Globus pallidus (tissue), 1 donor: ENCODE measurements around the gene GPATCH2L.

Source experiments
- DNase-seq: peaks from one replicate; pipeline ENCODE4 v3.0.0-alpha.2; 2015; ENCODE audit warnings: low spot score

GPATCH2L gene

DNA sequence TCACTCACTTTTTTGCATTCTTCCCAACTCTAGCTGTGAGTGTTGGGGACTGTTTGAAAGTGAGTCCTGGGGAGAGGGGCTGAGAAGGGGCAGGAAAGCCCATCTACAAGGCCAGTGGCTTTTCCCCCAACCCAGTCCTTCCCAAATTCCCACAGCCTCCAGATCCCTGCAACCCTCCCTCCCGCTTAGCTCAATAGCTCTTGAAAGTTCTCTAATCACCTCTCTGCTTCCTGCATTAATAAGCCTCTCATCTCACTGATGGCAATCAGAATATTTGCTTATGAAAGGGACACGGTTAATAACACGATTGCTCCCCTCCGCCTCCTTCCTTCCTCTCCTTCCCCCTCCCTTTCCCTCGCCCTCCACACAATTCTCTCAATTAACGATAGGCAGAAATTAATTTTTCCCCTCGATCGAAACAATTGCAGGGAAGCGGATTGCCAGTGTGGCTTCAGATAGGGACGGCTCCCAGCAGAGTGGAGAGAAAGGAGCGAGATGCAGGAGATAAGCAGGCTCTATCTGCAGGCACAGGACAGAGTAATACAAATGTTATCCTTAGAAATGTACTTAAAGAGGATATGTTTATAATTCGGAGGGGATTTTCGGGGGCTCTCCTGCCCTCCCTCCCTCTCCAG lies 15.1 kb upstream of the GPATCH2L start:
- no peak for DNase-seq

DNA sequence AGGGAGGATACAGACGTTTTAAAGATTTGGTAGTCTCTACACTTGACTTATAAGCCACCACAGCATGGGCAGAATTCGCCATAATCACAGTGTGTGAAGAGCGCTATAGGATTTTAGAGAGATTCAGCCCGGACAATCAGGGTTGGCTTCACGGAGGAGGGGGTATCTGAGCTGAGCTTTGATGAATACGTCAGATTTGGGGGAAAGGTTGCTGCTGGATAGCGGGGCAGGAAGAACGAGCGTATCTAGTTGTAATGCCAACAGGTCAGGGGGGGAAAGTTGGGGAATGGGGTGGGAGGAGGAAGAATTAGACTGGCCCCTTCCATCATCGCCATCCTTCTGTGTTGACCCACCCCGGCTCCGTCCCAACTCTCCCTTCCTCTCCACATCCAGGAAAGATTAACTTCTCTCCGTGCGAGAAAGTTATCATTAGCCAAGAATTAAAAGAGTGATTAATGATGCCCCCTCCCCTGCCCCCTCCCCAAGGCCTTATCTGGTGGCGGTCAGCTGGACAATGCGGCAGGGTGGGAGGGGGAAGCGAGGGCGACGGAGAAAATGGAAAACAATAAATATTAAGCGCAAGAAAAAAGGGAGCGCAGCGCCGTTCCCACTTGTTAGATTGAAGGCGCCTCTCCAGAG lies 13.5 kb upstream of the GPATCH2L start:
- DNase-seq = no peak

GRCh38 chr14:76138758-76139723 lies 12.7 kb upstream of the GPATCH2L start:
- no peak for DNase-seq

DNA sequence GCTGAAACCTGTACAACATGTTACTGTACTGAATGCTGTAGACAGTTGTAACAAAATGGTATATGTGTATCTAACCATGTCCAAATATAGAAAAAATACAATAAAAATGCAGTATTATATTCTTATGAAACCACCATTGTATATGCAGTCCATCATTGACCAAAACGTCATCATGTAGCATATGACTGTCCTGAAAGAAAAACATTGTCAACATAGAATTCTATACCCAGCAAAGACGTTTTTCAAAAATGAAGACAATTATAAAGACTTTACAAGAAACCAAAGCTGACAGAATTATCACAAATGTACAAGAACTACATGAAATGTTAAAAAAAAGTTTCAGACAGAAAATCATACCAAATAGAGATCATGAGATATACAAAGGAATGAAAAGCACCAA lies 8.1 kb upstream of the GPATCH2L start:
- DNase-seq = no peak

GRCh38 chr14:76146976-76147375 lies 4.7 kb upstream of the GPATCH2L start:
- DNase-seq = no peak

DNA sequence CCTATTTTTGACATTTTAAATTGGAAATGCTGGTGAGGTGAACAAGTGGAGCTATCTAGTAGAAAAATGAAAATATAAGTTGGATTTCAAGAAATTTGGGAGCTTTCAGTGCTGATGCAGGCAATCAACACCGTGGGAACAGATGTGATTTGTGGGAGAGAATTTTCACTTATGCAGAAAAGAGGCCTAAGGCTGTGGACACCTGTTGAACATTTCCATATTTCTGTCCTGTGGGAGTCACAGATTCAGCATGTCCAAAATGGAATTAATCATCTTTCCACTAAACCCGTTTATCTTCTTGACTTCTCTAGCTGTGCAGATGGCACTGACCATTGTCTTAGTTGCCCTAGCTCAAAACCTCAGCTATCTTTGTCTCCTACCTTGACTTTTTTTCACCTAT lies 2.5 kb upstream of the GPATCH2L start:
- DNase-seq = no peak

- DNase-seq = peak; percentile 20
Measured at GRCh38 chr14:76152333-76152681, 585 bp downstream of the GPATCH2L start.

DNA sequence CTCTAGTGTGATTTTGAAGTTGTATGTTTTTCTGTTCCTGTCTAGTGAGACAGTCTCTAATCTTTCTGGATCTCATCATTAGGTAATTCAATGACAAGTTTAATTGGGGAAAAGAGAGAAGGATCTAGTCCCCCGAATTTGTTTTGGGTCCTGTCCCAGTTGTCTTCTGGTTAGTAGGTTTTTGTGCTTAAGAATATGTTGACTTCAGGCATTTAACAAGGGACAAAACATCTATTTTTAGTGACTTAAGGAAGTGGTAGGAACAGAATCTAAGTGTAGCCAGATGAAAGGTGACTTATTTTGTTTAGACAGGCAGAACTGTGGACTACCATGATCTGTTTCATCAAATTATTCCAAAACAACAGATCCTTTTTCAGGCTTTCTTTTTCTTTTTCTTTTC lies 2.2 kb downstream of the GPATCH2L start:
- DNase-seq = no peak

DNA sequence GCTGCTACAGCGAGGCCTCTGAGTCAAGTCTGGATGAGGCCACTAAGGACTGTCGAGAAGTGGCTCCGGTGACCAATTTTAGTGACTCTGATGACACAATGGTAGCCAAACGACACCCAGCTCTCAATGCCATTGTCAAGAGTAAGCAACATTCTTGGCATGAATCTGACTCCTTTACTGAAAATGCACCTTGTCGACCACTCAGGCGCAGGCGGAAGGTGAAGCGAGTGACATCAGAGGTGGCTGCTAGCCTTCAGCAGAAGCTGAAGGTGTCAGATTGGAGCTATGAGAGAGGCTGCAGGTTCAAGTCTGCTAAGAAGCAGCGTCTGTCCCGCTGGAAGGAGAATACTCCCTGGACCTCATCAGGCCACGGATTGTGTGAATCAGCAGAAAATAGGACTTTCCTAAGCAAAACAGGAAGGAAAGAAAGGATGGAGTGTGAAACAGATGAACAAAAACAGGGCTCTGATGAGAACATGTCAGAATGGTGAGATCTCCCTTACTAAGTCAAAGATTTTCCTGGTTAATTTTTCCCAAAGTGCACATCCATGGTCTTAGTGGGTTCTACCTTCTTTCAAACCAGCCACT lies 2.9 kb downstream of the GPATCH2L start:
- no peak for DNase-seq

GRCh38 chr14:76163668-76164363 lies 12.1 kb downstream of the GPATCH2L start:
- DNase-seq = no peak

- no peak for DNase-seq
Measured at GRCh38 chr14:76168531-76168930, 16.8 kb downstream of the GPATCH2L start.

GRCh38 chr14:76169776-76170175 lies 18.1 kb downstream of the GPATCH2L start:
- DNase-seq = no peak

- no peak for DNase-seq
Measured at GRCh38 chr14:76174982-76175381, 23.3 kb downstream of the GPATCH2L start.

DNA sequence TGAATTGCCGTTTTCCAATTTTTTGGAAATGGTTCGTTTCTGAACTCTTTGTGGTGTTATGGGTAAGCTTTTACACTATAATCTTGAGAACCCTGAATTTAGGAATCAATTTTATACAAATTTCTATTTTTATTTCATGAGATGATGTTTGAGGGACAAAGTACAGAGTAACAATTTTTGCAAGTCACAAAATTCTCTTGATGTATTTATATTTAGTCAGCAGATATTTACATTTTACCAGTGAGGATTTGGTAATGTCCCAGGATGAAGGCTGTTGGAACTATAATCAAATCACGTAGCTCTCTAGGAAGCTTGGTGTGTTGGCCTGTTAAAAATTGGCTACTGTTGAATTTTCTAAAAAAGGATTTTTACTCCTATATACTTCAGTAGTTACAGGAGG lies 24.2 kb downstream of the GPATCH2L start:
- DNase-seq = no peak

DNA sequence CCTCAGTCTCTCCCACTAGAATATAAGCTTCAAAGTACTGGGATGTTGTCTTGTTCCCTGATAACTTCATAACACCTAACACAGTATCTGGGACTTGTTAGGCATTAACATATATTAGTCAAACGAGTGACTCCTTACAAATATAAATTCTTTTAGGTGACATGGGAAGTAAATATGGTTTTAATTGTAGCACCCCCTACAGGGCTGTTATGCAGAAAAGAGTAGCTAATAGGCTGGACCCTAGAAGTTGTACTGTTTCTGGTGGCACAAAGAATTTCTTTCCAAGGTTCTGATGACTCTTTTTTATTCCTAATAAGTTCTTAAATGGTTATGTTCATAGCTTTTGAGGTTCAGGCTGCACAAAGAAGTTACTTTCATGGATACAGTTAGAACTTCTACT lies 29.8 kb downstream of the GPATCH2L start:
- no peak for DNase-seq

DNA sequence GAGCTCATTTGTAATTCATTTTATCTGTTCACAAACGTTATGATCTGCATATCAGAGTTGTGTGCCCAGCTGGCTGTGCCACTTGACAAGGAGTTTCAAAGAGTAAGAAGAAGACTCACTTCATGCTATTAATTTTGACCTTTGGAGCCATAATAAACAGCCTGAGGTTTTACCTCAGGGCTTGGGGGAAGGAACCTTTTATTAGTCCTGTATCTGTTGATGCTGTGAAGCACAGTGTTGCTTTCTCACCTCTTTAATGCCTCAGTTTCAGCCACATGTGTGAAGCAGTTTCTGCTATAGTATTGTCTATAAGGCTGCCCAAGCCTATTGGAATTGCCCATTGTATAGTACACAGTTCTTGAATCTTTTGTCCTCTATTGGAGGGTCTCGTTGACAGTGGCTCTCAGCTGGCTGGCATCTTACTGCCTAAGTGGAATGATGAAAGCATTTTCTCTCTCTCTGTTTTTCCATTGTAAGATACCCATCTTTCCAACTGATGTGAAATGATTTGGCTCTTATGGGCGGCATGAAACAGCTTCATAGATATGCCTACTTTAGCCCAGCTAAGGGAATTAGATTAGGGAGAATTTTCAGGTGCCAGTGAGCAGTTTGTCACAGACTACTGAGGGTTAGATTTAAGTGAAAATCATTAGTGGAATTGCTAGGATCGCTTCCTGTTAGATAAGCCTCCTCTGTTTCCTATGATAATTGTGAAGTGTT lies 34.7 kb downstream of the GPATCH2L start:
- DNase-seq = no peak

GRCh38 chr14:76191297-76191696 lies 39.6 kb downstream of the GPATCH2L start:
- DNase-seq = peak; percentile 69

GRCh38 chr14:76193696-76194095 lies 42.0 kb downstream of the GPATCH2L start:
- DNase-seq = no peak

- DNase-seq = no peak
Measured at GRCh38 chr14:76194327-76194726, 42.6 kb downstream of the GPATCH2L start.

DNA sequence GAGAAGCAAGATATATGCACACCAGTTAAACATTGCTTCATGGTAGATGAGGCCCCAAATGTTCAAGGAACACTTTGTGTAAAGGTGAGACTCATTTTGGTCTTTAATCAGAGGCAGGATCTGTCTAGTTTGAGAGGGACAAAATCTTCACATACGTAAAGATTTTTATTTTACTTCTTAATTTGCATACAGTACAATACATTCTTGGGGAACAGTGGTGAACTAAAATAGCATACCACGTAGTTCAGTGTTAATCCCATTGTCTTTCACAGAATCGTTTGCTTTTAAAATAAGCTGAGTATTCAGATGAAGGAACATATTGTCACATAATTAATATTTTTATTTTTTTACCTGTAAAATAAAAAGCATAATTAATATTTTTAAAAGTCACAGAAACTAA lies 43.3 kb downstream of the GPATCH2L start:
- DNase-seq = no peak

DNA sequence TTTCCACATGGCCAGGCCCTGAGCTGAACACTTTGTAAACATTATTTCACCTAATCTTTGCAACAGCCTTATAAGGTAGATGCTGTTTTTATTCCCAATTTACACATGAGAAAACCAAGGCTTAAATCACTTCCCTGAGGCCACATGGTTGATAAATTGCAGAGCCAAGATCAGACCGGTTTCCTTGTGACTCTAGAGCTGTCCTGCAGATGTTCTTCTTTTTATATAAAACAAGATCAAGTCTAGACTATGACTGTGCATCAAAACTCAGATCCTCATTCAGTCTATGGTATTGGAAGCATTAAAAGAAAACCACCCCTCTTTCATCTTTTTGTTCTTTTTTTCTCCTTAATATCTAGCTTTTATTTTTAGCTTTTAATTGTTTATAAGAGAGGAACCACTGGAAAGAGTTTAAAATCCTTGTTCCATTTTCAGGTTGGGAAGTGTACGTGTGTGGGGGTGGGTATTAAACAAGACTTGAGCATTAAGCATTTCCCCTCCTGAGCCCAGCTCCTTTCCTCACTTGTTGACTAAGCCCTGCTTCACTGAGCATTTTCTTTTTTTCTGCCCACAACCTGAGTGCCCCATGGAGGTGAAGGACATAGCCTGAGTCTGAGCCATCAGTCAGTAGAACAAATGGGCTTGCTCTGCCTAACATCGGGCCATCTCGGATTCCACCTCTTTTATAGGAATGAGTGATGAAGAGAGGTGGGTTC lies 45.4 kb downstream of the GPATCH2L start:
- peak; percentile 31 for DNase-seq
